OCI-LY1 (cell line): Measurements from ENCODE around the gene NDFIP1.

Source experiments
- CTCF ChIP-seq: fragments of 200-600 bp; sonication (generic), shearing (Covaris generic); IDR thresholded peaks from 2 replicates; pipeline ENCODE4 v1.5.1; 2017; ENCODE audit warnings: mild to moderate bottlenecking, antibody characterized with exemption, low read length, moderate library complexity, mixed read lengths
- EZH2 ChIP-seq: fragments of 200-600 bp; sonication (generic), shearing (Covaris generic); IDR thresholded peaks from 2 replicates; pipeline ENCODE4 v1.8.0; 2017; ENCODE audit warnings: borderline replicate concordance, mixed run types, mild to moderate bottlenecking, antibody characterized with exemption, low read length, moderate library complexity, mixed read lengths

- TF ChIP-seq CTCF: no peak
- no peak for TF ChIP-seq EZH2
These were observed at the start of gene NDFIP1 for GRCh38 chr5:142108432-142109330.
